Epidermal melanocyte (primary cell): ENCODE results near the gene TP53TG5.

Experiments used
- DNase-seq: peaks from one replicate; pipeline ENCODE4 v3.0.0; 2011; ENCODE audit warnings: low spot score; ENCODE audit not compliant: insufficient read length

Gene TP53TG5

DNA sequence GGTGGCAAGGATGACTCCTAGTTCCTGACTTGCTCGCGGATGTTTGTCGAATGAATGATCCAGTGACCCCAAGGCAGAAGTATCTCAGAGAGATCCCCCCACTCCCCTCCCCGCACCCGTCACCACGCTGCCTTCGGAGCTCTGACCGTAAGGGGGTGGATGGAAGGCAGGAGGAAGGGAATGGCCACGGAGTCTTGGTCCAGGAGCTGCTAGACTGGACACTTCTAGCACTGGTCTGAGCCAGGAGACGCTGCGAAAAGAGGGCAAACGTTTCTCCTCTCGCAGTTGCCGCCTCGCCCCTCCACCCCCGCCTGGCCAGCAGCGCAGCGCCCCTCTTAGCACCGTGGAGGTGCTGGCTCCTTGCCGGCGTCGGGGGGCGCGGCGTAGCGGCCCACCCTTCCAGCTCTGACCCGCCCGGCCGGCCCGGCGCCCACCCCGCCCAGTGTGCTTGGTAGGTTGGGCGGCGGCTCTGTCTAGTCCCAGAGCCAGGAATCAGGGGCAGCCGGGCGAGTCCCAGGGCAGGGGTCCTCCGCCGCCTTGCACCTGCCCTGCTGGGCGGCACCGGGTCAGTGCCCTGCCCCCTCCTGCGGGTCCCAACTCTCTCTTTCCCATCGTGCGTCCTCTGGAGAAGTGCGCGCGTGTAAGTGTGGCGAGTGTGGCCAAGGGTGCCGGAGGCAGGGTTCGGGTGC, 27.6 kb upstream of the TP53TG5 start:
- DNase-seq: no peak

DNA sequence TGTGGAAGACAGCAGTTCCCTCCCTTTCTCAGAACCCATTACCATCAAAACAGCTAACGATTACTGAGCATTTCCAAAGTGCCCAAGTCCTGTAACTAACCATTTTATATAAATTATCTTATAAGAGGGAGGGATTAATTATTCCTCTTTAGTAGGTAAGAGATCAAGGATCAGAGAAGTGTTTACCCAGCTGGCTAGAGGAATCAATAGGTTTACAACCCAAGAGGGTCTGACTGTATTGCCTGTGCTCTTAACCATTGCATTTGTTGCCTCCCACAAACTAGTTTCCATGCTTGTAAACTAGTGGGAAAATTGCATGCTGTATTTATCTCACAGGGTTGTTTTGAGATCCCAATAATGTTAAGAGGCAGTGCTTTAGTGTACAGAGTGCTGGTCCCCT, 26.3 kb upstream of the TP53TG5 start:
- no peak for DNase-seq

DNA sequence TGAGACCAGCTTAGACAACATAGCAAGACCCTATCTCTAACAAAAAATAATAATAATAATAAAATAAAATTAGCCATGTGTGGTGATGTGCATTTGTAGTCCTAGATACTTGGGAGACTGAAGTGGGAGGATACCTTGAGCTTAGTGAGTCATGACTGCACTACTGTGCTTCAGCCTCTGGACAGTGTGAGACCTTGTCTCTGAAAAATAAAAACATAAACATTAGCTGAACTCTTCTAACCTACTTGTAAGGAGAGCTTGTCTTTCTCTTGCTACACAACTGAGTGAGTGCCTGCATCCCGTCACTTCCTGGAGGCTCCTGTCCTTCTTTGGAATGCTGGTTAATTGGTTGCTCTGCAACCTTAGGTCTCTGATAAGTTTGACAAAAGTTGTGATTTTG, 24.8 kb upstream of the TP53TG5 start:
- no peak for DNase-seq

DNA sequence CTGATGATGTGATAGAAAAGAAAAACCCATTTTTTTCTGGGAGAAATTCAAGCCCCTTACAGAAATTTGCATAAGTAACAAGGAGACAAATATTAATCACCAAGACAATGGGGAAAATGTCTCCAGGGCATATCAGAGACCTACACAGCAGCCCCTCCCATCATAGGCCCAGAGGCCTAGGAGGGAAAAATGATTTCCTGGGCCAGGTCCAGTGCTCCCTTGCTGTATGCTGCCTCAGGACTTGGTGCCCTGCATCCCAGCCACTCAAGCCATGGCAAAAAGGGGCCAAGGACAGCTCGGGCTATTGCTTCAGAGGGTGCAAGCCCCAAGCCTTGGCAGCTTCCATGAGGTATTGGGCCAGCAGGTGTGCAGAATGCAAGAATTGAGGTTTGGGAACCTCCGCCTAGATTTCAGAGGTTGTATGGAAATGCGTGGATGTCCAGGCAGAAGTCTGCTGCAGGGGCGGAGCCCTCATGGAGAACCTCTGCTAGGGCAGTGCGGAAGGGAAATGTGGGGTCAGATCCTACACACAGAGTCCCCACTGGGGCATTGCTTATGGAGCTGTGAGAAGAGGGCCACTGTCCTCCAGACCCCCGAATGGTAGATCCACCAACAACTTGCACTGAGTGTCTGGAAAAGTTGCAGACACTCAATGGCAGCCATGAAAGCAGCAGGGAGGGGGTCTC, 22.4 kb upstream of the TP53TG5 start:
- DNase-seq: no peak

DNA sequence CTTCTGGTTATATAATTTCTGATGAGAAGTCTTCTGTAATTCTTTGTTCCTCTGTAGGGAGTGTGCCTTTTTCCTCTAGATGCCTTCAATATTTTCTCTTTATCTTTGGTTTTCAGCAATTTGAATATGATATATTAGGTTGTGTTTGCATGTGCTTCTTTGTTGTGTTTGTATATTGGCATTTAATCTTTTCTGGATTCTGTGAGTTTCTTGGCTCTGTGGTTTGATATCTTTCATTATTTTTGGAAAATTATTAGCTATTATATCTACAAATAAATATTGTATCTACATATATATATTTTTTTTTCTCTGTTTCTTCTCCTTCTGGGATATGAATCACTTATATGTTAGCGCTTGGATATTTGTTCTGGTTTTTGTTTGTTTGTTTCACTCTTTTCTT, 20.9 kb upstream of the TP53TG5 start:
- DNase-seq: no peak

DNA sequence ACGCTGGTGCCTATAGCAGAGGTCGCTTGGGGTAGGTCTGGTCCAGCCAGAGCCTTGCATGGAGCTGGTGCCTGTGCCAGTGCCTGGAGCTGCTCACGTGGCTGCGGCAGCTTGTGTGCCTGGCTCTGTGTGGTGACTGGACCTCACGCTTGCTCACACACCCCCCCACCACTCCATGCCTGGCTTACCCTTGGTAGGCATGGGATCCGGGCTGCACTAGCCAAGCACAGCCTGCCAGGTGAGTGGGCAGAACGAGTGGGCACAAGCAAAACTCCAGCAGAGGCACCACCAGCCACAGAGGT, 16.9 kb upstream of the TP53TG5 start:
- no peak for DNase-seq

DNA sequence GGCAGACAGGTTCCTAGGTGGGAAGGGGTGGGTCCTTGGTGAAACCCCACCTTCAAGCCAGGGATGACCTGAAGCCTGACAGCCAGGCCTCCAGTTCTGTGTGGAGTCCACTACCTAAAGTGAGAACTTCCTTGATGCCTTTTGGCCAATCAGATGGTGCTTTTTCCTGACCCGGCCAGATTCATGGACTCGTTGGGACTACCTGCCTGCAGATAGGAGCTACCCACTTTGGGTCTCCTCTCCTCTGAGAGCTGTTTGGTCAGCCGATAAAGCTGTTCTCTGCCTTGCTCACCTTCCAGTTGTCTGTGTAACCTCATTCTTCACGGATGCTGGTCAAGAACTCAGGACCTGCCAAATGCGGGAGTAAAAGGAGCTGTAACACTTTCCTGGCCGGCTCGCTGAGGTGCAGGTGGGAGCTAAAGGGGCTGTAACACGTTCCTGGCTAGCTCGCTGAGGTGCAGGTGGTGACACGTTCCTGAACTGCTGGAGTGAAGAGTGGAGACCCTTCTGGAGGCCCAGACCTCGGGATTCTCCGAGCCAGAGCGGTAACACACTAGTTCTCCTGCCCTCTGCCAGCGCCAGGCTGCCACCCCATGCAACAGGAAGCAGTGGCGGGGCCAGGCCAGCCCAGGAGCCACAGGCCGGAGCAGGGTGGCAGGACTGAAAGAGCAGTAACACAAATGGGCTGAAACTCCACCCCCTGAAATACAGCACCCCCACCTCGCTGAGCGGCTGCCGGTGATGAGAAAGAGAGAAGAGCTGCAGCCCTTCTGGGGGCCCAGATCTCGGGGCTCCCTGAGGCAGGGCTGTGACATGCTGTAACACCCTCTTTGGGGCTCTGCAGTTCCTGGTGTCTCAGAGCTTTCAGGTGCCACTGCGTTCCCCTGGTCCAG, 16.3 kb upstream of the TP53TG5 start:
- DNase-seq: no peak

DNA sequence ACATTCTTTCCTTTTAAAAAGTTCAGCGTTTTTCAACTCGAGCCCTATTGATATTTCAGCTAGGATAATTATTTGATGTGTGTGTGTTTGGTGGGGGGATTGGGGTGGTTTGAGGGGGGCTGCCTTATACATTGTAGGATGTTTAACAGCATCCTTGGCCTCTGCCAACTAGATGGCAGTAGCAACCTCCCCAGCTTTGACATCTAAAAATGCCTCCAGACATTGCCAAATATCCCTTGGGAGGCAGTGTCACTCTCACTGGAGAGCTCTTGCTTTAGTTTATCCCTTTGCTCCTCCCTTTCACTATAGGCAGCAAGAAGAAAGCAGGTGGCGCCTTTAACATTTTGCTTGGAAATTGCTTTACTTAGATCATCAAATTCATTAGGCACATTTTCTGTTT, 14.6 kb upstream of the TP53TG5 start:
- no peak for DNase-seq

DNA sequence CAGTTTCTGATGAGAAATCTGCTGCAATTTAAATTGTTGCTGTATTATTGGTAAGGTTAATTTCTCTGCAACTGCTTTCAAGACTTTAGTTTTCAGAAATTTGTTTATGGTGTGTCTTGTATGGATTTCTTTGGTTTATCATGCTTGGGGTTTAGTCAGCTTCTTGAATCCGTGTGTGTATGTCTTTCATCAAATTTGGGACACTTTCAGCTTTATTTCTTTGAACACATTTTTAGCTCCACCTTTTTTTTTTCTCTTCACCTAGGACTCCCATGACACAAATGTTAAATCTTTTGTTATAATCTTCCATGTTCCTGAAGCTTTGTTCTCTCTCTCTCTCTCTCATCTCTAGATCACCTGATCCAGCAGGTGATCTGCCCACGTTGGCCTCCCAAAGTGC, 13.4 kb upstream of the TP53TG5 start:
- no peak for DNase-seq

DNA sequence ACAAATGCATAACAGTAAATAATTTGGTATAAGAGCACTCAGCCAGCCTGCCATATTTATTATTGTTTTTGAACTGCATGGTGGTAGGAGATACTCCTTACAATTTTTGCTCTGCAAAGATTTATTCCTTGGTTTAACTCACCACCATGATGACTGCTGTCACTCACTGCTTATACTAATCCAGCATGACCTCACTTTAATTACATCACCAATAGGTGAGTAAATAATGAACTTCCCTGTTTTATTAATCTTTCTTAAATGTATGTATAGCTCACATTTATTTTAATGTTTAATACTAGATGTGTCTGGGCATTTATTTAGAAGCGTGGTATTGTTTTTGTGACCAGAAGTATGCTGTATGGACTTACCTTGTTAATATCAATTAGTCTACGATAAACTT, 12.8 kb upstream of the TP53TG5 start:
- no peak for DNase-seq

DNA sequence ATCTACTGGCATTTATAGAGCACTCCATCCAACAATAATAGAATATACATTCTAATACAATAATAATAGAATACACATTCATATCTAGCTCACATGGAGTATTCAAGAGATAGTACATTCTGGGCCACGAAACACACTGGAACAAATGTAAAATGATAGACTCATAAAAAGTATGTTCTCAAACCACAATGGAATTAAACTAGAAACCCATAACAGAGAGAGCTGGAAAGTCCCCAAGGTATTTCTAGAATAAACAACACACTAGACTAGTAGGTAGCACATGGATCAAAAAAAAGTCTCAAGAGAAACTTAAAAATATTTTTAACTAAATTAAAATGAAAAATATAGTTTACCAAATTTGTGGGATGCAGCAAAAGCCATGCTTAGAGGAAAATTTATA, 9.1 kb upstream of the TP53TG5 start:
- no peak for DNase-seq

DNA sequence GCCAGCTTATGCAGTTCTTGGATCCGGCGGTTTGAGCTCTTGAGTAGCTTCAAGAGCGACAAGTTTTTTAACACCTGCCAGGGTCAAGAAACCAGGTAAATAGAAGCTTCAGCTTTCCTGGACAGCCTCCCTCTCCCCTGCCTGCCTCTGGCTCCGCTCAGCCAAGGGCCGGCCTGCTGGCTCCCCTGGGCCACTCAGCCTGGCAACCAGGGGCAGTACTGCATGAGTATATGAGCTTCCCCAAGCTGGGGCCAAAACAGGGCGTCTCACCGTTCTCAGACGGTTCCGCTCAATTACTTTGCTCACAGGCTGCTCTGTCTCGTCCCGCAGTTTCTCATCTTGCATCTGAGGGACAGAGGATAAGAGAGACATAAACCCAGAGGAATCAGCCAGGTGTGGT, 856 bp downstream of the TP53TG5 start:
- DNase-seq: no peak

DNA sequence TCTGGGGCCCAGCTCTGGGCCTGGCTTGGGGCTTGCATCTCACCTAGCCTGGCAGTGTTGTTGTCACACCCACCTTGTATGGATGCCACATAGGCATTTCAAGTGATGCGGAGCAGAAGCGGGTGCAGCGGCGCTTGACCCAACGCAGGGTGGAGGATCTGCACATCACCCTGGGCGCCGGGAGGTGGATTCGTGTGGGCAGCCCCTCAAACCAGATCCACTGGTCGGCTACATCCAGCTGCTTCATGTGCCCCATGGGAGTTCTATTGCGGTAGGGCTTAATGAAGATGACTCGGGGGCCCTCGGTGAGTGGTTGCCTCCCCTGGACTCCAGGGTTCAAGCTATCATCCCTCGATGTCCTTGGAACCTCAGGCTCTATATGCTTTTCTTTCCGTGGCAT, 3.2 kb downstream of the TP53TG5 start:
- no peak for DNase-seq

DNA sequence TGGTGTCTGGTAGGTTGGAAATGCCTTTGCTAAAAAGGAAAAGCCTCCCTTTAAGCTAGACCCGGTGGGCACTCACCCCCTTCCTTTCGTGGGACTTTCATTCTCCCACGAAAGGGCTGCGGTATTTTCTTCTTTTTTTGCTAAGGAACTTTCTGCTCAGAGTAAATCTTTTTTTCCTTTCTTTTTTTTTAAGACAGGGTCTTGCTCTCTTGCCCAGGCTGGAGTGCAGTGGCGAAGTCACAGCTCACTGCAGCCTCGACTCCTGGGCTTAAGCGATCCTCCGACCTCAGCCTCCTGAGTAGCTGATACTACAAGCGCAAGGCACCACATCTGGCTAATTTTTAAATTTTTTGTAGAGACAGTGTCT, 4.0 kb downstream of the TP53TG5 start:
- DNase-seq: no peak

DNA sequence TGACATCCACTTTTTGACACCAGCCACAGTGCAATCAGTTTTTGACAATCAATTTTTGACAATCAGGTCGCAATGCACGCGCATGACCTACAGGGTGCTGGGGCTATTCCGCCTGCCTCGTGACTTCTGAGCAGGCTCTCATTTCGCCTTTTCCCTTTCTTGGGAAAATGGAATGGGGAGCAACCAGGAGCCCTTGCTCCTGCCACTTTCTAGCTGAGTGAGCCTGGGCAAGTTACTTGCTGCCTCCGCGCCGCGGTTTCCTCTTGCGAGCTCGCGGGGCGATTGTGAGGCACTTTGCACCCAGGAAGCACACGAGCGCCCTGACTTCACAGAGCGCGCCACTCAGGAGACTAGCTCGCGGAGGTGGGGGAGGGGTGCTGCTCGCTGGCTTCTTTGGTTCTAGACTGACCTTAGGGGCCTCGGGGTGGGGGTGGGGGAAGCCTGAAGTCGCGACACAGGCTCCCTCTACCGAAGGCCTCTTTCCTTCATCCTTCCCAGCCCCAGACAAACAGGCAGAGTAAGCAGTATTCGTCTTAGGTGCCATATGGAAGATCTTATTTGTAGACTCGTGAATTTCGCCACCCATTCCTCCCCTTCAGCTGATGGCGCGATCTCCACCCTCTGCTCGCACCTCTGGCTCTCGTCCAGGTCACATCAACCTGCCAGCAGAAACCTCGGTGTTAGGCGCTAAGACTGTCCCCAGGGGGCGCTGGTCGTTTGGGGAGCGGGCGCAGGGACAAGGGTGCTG, 4.6 kb downstream of the TP53TG5 start:
- peak; percentile 73 for DNase-seq

DNA sequence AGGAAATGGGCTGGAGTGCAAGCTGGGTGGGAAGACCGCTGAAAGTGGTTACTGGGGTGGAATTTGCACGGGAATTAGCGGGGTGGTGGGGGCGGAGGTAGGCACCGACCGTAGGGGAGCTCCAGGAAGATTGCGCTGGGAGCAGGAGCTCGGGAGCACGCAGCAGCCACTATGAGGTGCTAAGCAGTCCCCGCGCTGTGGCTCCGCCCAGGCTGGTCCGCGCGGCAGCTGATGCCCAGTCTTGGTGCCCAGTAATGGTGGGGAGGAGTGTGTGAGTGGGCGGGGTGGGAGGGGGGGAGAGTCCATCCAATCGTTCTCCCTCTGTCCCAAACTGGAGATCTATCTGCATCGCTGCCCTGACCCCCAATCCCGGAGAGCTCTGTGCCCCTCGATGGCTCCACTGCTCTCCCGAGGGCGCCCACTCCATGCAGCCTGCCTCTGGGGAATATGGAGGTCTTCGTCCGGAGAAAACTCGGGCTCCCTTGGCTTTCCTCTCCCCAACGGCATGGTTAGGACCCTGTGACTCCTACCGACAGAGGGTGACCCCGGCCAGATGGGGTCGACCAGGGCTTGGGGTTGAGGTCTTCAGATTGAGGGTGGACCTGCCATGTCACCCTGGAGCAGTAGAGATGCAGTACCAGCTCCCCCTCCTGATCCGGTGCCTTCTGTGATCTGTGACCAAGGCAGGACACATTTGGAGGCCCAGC, 5.3 kb downstream of the TP53TG5 start:
- DNase-seq: no peak

DNA sequence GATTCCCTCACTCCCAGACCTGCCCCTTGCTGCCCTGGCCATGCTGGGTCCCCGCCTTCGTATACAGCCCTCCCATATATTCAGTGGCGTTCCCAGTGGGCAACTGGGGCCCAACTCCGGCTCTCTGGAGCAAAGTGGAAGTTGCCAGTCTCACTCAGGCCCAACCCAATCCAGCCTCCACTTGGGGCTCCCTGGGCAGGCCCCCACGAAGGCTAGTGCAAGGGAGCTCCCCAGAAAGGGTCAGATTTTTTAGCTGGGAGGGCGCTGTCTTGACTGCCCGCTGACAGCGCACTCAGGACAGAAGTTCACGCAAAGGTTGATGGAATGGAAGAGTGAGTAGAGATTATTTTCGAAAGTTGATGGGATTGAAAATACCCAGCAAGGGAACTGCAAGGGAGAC, 5.9 kb downstream of the TP53TG5 start:
- no peak for DNase-seq

DNA sequence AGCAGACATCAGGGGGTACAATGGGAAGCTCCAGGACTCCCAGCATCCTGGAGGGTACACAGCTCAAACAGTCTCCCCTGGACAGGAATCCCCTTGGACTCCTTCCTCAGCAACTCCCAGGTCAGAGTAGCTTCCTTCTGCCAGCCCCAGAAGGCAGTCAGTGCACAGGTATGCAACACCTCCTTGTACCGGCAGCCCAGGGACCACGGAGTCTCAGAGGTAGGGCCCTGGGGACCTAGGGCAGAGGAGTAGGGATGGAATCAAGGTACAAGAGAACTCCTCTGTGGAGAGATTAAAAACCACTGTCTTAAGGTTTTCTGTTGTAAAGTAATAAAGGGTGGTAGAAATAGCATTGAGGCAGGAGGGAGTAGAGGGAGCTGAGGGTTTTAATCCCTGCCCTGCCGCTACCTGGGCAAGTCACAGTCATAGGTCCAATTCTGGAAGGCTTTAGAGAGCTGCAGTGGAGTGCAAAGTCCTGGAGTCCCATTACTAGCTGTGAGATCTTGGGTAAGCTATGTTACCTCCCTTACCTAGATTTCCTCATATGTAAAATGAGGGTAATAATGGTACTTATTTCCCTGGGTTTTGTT, 7.5 kb downstream of the TP53TG5 start:
- DNase-seq: no peak

DNA sequence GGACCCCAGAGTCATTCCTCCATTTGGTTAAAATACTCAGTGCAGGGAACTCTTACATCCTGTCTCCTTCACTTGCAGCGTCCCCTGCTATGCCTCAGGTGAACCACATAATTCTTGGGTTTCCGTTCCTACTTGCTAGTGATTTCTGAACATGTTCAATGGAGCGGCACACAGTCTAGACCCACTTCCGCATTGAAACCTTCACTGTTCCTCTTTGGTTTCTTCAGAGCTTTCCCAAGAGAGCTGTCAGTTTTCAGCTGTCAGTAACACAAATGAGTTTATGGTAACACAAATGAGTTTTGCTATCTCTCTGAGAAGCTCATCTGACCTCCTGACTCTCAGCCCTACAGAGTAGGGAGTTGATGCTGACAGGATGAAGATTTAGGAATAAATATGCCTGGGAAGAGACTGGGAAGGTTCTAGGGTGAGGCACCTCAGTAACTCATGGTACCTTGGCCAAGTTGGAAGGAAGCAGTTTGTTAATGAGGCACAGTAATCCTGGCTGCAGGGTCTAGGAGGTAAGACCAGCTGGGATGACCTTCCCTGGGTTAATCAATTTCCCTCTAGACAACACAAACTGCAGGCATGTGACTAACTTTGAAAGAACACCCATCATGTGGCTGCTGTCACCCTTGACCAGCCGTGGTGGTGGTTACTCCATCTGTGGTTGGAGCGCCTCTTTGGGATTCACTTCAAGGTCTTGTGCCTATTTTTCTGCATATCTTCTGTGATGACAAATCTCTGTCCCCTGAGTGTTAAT, 9.7 kb downstream of the TP53TG5 start:
- no peak for DNase-seq

DNA sequence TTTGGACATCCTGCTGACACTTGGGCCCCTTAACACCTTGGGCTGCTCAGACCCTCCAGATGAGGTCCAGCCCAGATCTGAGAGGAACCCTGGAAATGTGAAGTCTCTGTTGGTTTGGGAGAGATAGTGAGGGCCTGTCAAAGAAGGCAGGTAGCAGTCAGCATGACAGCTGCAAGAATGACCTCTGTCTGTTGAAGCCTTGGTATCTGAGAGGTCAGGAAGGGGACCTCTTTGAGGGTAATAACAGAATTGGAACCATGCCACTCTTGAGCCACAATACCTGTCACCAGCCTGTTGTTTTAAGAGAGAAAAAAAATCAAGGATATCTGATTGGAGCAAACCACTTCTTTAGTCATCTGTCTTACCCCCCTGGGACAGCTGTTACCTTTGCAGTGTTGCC, 11.0 kb downstream of the TP53TG5 start:
- DNase-seq: no peak
